HG03460 (cell line): ENCODE data around the gene EEIG2.
"Not testable (repeated sequence)": the region's sequence is repeated elsewhere in the genome, so short reads cannot be mapped to it uniquely, and the experiment has no call there.

Experiments used
- ATAC-seq: cut with Tn5 transposase; IDR thresholded peaks from one replicate; pipeline ENCODE4 v1.9.1; 2021; ENCODE audit not compliant: unreplicated experiment

The EEIG2 gene

DNA sequence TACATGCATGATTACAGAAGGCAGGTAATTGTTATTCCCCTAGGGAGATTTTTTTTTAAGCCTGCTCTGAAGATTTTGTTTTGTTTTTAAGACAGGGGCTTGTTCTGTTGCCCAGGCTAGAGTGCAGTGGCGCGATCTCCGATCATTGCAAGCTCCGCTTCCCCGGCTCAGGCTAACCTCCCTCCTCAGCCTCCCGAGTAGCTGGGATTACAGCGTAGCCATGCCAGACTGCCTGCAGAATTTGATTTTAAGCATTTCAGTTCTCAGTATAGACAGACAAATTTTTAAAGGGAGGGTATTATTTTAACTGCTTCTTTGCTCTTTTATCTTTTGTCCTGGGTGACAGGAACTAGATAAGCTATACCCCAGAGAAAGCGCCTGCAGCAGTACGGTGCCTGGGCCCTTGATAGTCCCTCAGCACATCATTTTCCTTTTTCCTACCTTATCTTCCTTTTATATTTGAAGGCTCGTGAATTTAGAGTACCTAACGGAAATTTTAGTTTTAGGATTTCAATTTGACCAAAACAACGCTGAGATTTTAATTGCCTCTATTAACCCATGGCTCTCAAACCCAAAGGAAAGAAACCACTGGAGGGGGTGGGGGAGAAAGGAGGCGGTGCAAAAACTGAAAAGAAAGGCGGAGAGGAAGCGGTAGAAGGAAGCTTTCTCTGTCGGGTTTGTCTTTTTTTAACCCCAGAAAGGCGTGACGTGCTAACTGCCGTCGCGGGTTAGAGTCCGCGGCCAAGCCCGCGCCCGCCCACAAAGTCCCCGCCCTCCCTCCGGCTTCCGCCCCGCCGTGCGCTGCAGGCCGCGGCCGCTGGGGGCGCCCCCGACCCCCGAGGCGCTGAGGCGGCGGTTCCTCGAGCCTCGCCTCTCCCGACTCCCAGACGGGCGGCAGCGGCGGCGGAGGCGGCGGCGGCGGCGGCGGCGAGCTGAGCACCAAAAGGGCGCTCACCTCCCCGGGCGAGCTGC is at the start of gene EEIG2:
EEIG2 (plus strand) TSS at position 886 of the 972 bp plus-strand sequence. CDS start 329 bp downstream, outside the sequence.
- ATAC-seq, result peak; percentile 66

DNA sequence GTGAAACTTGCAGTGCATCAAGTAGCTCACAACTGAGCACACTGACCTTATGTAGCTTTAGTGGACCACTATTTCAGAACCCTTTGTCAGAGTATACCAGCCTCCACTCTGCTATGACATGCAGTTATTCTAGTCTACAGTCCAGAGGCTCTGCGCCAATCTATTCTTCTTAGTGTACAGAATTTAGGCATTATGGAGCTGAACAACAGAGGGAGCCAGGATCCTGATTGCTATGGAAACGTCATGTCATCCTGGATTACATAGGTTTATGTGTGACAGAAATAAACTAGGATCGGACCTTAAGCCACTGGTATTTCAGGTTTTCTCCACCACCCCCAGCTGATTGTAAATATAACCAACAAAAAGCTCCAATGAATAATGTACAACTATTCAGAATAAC is 48.1 kb upstream of the EEIG2 start:
- ATAC-seq, result no peak

DNA sequence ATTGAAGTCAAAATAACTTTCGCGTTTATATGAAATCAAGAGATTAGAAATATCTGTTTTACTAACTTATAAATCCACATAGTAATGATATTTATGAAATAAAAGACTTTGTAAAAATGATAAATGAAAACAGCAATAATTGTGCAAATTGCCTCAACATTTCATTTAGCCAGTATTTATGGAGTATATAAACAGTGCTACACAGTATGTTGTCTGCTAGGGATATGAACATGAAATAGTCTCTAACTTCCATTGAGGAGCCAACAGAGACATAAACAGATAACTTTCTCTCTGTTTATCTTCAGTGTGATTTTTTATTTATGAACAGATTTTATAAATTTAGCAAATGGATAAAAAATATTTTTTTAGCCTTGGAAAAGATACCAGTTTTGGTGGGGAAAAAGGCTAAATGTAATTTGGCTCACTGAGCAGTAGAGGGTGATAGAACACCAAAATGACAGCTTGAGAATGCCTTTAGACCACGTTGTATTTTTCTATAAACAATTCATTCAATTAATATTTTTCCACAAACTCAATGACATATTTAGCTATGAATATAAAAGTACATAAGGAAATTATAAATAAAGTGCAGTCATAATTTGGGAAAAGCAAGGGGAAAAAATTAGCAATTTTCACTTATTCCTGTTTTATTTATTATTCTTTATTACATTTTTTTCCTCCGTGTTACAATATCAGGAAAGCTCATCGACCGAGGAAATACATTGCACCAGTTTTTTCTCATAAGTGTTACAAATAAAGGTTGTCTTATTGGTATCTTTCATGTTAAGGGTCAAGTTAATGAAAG is 47.5 kb upstream of the EEIG2 start:
- ATAC-seq, result no peak

DNA sequence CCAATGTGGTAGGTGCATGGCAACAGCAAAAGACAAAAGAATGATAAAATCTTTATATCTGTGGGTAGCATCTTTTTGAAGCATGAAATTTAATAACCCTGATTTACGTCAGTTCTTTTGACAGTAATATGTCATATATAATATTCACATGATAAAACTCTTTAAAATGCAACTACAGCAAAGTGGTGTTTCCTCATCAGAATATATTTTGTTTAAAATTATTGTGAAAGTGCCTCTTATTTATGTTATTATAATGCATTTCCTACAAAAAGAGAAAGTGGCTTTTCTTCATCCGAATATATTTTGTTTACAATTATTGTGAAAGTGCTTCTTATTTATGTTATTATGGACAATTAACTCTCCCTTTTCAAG is 46.9 kb upstream of the EEIG2 start:
- ATAC-seq, result no peak

GRCh38 chr1:108513914-108514313 is 46.0 kb upstream of the EEIG2 start:
- not testable (repeated sequence) for ATAC-seq

GRCh38 chr1:108517301-108517897 is 42.5 kb upstream of the EEIG2 start:
- ATAC-seq, result not testable (repeated sequence)

DNA sequence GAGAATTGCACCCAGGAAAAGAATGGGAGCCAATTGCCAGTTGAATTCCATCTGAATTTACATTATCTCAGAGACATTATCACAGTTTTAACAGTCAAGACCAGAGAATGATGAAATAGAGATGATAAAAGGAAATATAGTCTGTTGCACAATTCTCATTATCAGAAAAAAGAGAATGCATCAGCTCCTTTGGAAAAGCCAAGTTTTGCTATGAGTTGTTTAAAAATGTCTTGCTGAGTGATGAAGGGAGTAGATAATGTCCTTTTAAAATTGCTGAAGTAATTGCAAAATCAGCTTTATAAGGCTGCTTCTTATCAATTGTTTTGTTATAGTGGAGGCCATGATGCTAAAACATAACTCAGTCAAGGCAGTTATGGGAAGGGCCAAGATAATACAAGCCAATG is 37.9 kb upstream of the EEIG2 start:
- ATAC-seq, result no peak

DNA sequence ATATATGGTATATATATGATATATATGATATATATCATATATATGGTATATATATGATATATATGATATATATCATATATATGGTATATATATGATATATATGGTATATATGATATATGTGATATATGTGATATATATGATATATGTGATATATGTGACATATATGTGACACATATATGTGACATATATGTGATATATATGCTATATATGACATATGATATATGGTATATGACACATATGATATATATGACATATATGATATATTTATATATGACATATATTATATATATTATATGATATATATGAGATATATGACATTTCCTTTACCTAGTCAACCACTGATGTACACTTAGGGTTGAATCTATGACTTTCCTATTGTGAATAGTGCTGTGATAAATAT is 36.1 kb upstream of the EEIG2 start:
- ATAC-seq, result no peak

GRCh38 chr1:108524676-108525075 is 35.2 kb upstream of the EEIG2 start:
- ATAC-seq, result no peak

DNA sequence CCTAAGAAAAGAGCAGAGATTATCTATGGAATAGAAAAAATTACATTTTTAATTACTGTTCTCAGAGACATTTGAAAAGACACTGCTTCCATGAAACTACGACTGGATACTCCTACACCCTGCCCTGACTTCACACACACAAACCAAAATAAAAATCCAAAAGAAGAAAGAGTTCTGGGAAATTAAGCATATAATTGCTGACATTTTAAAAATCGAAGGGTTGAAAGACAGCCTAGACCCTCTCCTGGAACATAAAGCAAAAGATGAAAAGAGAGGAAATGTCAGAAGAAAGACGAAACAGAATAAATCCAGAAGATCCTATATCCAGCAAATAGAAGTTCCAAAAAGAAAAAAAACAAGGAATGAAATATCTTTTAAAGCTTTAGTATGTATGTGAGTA is 32.8 kb upstream of the EEIG2 start:
- no peak for ATAC-seq

DNA sequence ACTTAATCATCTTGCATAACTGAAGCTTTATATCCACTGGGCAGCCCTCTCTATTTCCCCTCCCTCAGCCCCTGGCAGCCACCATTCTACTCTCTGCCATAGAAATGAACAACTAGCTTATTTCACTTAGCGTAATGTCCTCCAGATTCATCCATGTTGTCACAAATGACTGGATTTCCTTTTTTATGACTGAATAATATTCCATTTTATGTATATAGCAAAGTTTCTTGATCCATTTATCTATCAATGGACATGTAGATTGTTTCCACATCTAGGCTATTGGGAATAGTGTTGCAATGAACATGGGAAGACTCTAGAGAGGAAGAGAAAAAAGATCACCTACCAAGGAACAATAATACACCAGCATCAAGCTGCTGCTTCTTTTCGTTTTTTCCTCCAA is 32.1 kb upstream of the EEIG2 start:
- ATAC-seq, result no peak

- no peak for ATAC-seq
These were observed 28.5 kb upstream of the EEIG2 start for GRCh38 chr1:108531444-108531843.

DNA sequence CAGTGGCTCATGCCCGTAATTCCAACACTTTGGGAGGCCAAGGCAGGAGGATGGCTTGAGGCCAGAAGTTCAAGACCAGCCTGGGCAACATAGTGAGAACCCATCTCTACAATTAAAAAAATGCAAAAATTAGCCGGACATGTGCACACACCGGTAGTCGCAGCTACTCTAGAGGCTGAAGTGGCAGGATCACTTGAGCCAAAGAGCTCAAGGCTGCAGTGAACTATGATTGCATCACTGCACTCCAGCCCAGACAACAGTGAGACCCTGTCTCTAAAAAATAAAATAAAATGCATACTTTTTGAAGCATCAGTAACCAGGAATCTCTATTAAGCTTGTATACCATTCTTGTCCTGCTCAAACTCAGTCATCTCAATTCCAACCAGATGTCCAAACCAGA is 27.2 kb upstream of the EEIG2 start:
- ATAC-seq, result no peak

DNA sequence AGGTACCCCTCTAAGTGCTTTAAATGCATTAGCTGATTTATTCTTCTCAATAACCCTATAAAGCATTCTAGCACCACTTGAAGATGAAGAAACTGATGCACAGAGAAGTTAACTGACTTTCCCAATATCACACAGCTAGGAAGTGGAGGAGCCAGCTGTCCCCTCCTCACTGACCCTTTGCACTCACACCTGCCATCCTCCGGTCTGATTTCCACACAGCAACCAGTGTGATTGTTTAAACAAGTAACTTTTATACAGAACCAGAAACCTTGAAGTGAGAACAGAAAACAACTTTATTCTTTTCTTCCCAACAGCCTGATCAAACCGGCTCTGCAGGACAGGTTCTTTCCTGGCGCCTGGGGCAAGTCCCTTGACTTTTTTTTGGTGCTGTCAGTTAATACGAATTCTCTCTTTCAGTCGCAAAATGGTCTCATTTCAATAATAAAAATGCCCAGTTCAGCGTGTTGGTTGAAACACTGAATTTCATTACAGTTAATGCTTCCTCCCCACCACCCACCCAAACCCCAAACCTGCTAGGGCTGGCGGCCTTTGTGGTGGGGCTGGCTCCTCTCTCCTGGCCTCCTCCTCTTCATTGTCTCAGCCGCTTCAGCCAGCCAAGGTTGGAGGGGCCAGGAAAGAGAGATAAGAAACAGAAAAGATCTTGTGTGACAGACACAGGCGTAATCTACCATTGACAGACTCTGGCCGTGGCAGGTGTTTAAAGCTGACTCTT is 26.4 kb upstream of the EEIG2 start:
- no peak for ATAC-seq

- no peak for ATAC-seq
These were observed 25.1 kb upstream of the EEIG2 start for GRCh38 chr1:108534759-108535158.

DNA sequence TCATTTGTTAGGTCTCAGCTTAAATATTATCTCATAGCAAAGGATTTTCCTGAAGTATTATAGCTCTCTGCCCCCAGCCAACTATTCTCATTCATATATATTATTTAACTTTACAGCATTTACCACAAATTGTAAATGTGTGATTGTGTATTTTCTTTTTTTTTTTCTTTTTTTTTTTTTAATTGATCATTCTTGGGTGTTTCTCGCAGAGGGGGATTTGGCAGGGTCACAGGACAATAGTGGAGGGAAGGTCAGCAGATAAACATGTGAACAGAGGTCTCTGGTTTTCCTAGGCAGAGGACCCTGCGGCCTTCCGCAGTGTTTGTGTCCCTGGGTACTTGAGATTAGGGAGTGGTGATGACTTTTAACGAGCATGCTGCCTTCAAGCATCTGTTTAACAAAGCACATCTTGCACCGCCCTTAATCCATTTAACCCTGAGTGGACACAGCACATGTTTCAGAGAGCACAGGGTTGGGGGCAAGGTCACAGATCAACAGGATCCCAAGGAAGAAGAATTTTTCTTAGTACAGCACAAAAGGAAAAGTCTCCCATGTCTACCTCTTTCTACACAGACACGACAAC is 24.5 kb upstream of the EEIG2 start:
- ATAC-seq, result not testable (repeated sequence)

- ATAC-seq, result not testable (repeated sequence)
These were observed 23.9 kb upstream of the EEIG2 start for GRCh38 chr1:108536021-108536420.

DNA sequence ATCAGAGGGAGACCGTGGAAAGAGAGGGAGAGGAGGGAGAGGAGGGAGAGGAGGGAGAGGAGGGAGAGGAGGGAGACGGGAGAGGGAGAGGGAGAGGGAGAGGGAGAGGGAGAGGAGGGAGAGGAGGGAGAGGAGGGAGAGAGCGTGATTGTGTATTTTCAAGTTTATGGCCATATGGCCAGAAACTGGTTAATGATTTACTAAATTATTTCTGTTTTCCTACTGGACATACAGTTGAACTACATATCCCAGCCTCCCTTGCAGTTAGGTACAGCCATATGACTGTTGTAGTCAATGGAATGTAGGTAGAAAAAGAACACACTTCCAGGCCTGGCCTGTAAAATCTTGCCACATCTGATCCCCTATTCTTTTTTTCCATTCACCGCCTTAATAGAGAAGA is 23.1 kb upstream of the EEIG2 start:
- ATAC-seq, result not testable (repeated sequence)

DNA sequence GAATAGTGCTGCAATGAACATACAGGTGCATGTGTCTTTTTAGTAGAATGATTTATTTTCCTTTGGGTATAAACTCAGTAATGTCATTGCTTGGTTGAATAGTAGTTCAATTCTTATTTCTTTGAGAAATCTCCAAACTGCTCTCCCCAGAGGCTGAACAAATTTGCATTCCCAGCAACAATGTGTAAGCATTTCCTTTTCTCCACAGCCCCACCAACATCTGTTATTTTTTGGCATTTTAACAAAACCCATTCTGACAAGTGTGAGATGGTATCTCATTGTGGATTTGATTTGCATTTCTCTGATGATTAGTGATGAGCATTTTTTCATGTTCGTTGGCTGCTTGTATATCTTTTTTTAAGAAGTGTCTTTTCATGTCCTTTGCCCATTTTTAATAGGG is 21.9 kb upstream of the EEIG2 start:
- ATAC-seq, result no peak

DNA sequence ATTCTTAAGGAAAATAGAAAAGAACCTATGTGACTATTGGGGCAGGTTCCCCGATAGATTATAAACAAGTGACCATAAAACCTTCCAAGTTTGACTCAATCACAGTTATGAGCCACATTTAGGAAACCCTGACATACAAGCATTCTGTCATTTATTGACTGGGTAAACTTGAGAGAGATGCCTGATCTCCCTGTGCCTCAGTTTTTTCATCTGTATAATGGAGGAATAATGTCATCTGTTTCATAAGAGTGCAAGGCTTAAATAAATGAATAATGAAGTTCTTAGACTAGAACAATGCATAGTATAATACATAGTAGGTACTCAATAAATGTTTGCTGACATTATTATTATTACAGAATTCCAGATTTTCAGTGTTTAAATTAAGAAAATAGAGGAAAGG is 18.9 kb upstream of the EEIG2 start:
- no peak for ATAC-seq
